ENCODE data around the gene SHMT1. TPM values are rescaled to one million over a fixed set of nuclear protein-coding genes. Genes with fewer than 3 reads are reported as not detected.

Gene SHMT1
- total and polyA plus RNA-seq, 2 of the 4 experiments (the other 2 are of a cell fraction), result 7.5 to 8.1 TPM

DNA sequence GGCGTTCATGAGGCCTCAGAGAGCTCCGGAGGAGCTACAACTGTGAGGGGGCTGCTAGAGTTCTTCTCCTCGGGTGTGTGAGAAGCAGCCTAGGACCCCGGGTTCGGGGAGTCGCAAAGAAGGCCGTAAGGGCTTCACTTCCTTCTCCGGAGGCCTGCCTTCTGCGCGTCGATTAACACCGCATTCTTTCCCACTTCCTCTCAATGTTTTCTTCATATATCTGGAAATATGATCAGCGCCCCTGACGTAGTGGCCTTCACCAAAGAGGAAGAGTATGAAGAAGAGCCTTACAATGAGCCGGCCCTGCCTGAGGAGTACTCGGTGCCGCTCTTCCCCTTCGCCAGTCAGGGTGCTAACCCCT, 47.8 kb downstream of the SHMT1 start:
- intact Hi-C loops (cut with micrococcal nuclease), result no loop called here
- H3K79me1 ChIP-seq (ENCODE audit: low read depth in 1 of 2, low read length in 2 of 2), result peaks cover 29 to 91% of the 10 kb centered on the region in 2 experiments

More for the DNA sequence above, 47.8 kb downstream of the SHMT1 start:
- Histone ChIP-seq H3K4me3 (ENCODE audit: insufficient read depth, low read depth, low read length) (peak overlapping the region; percentile 88), H2AK5ac (ENCODE audit: low read depth, low read length) (peak overlapping the region; percentile 33; the same call in 1 of the 2 replicates), H4K20me1 (ENCODE audit: insufficient read depth, low read length) (peaks cover 49% of the 10 kb centered on the region), H3K4me1 (ENCODE audit: control insufficient read depth, insufficient read depth, low read length) (peaks cover 10% of the 10 kb centered on the region), H3K9me3 (ENCODE audit: control insufficient read depth, insufficient read depth, low read length) (no peaks in the 10 kb centered on the region), H3K14ac (replicated peaks; ENCODE audit: low read depth, low read length) (no peak overlapping the region; the same call in 1 of the 2 replicates), H2BK20ac (ENCODE audit: low read depth, low read length) (no peak overlapping the region), H3K4ac (ENCODE audit: low read depth, low read length) (peak overlapping the region; percentile 83; the same call in 1 of the 2 replicates), H3K27ac (ENCODE audit: insufficient read depth, low read length) (peak overlapping the region; percentile 83), H2AK9ac (replicated peaks; ENCODE audit: low read depth, low read length, poor library complexity) (peak overlapping the region; percentile 50), H3K4me2 (ENCODE audit: low read depth, low read length) (peak overlapping the region; percentile 89), H2BK120ac (ENCODE audit: low read depth, low read length) (no peak overlapping the region), H2AFZ (replicated peaks; ENCODE audit: low read length, poor library complexity) (peak overlapping the region; percentile 96), H3K36me3 (ENCODE audit: control insufficient read depth, insufficient read depth, low read length) (peaks cover 28% of the 10 kb centered on the region), H3K23ac (ENCODE audit: low read depth, low read length) (no peak overlapping the region), H3K9me1 (ENCODE audit: insufficient read depth, low read length) (peaks cover 23% of the 10 kb centered on the region), H4K8ac (ENCODE audit: low read depth in 2 of 2, low read length in 2 of 2) (peak overlapping the region; percentile 82 to 94; a peak in 3 of 4 replicates), H4K5ac (ENCODE audit: low read depth, low read length) (peak overlapping the region; percentile 80), H3K18ac (ENCODE audit: low read depth, low read length) (no peak overlapping the region), H2BK15ac (ENCODE audit: low read depth, low read length) (no peak overlapping the region), H4K91ac (ENCODE audit: insufficient read depth, low read depth, low read length) (peak overlapping the region; percentile 48; the same call in 1 of the 2 replicates), H2BK5ac (ENCODE audit: low read depth, low read length, poor library complexity, severe bottlenecking) (peak overlapping the region; percentile 63), H3K56ac (ENCODE audit: extremely low read depth, insufficient read depth, low read length) (no peak overlapping the region), H3K9ac (ENCODE audit: low read depth, low read length) (peak overlapping the region; percentile 81), H3K27me3 (ENCODE audit: control insufficient read depth, insufficient read depth, low read length) (no peaks in the 10 kb centered on the region)
- DNase-seq (peak; percentile 7), ATAC-seq (ENCODE audit: low read depth) (no peak)
- CTCF ChIA-PET, result no interaction called here
- in situ Hi-C loops (cut with MboI; ENCODE audit: low sequenced_read_pairs), result no loop called here
- POLR2A ChIA-PET (ENCODE audit: unreplicated experiment), result no interaction called here
- TF ChIP-seq POLR2A (IDR thresholded peaks at IDR 0.05; ENCODE audit: low read depth, low read length) (no peak), MAZ (IDR thresholded peaks at IDR 0.05; ENCODE audit: borderline replicate concordance, low read depth, low read length) (no peak), RFX5 (IDR thresholded peaks at IDR 0.05; ENCODE audit: low read depth, low read length) (no peak), RAD21 (IDR thresholded peaks at IDR 0.05; ENCODE audit: low read length) (no peak)
- TF ChIP-seq, protein P1, sequence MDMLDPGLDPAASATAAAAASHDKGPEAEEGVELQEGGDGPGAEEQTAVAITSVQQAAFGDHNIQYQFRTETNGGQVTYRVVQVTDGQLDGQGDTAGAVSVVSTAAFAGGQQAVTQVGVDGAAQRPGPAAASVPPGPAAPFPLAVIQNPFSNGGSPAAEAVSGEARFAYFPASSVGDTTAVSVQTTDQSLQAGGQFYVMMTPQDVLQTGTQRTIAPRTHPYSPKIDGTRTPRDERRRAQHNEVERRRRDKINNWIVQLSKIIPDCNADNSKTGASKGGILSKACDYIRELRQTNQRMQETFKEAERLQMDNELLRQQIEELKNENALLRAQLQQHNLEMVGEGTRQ (IDR thresholded peaks at IDR 0.05; ENCODE audit: low read depth, low read length), result no peak
- TF ChIP-seq, protein P2, sequence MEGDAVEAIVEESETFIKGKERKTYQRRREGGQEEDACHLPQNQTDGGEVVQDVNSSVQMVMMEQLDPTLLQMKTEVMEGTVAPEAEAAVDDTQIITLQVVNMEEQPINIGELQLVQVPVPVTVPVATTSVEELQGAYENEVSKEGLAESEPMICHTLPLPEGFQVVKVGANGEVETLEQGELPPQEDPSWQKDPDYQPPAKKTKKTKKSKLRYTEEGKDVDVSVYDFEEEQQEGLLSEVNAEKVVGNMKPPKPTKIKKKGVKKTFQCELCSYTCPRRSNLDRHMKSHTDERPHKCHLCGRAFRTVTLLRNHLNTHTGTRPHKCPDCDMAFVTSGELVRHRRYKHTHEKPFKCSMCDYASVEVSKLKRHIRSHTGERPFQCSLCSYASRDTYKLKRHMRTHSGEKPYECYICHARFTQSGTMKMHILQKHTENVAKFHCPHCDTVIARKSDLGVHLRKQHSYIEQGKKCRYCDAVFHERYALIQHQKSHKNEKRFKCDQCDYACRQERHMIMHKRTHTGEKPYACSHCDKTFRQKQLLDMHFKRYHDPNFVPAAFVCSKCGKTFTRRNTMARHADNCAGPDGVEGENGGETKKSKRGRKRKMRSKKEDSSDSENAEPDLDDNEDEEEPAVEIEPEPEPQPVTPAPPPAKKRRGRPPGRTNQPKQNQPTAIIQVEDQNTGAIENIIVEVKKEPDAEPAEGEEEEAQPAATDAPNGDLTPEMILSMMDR (conservative IDR thresholded peaks at IDR 0.05; ENCODE audit: low read depth, low read length), result no peak
- dilution Hi-C loops (cut with HindIII; ENCODE audit: low sequenced_read_pairs, unreplicated experiment), result no loop called here
- WGBS, 2 experiments (ENCODE audit: extremely low coverage in 2 of 2, insufficient read length in 1 of 2), result 14% methylated on average over 6 of the region's 18 CpGs; no CpG with 5 or more reads in 1 of the 2 experiments
- BruUV-seq (replicated peaks), result TSS peak; percentile 65

Measured in IMR-90 (cell line).